HepG2 (cell line): ENCODE results near the gene TMEM270. TPM values are rescaled to one million over a fixed set of nuclear protein-coding genes. Genes with fewer than 3 reads are reported as not detected.

Experiments used
- FOSL1 ChIP-seq: sonication (generic); formaldehyde crosslinking; IDR thresholded peaks from 2 replicates; pipeline ENCODE4 v1.9.0; 2021; ENCODE audit warnings: missing genetic modification reagents, borderline replicate concordance
- HNRNPLL ChIP-seq: fragments of 200-400 bp; formaldehyde crosslinking; IDR thresholded peaks from 2 replicates; pipeline ENCODE4 v1.6.1; 2017; ENCODE audit warnings: mild to moderate bottlenecking, low read depth, low read length; ENCODE audit not compliant: poor library complexity, severe bottlenecking
- KAT7 ChIP-seq: IDR thresholded peaks from 2 replicates; pipeline ENCODE4 v1.6.1; 2018; ENCODE audit warnings: borderline replicate concordance, missing compliant biosample characterization
- NFRKB ChIP-seq: fragments of 450-650 bp; IDR thresholded peaks from 2 replicates; pipeline ENCODE4 v1.6.1; 2017
- PAX8 ChIP-seq: sonication (generic); formaldehyde crosslinking; IDR thresholded peaks from 2 replicates; pipeline ENCODE4 v1.8.0; 2022; ENCODE audit warnings: mild to moderate bottlenecking, missing genetic modification reagents, borderline replicate concordance
- SMAD9 ChIP-seq: sonication (generic); formaldehyde crosslinking; IDR thresholded peaks from 2 replicates; pipeline ENCODE4 v1.5.1; 2020; ENCODE audit warnings: mild to moderate bottlenecking, missing genetic modification reagents
- ZFX ChIP-seq: sonication (generic); formaldehyde crosslinking; IDR thresholded peaks from 2 replicates; pipeline ENCODE4 v1.4.0; 2020; ENCODE audit warnings: mild to moderate bottlenecking, low read depth, missing genetic modification reagents, moderate library complexity
- ZFY ChIP-seq: sonication (generic); formaldehyde crosslinking; IDR thresholded peaks from 2 replicates; pipeline ENCODE4 v1.4.0; 2020; ENCODE audit warnings: missing genetic modification reagents
- ZNF362 ChIP-seq: sonication (generic); formaldehyde crosslinking; IDR thresholded peaks from 2 replicates; pipeline ENCODE4 v1.4.0; 2020; ENCODE audit warnings: missing genetic modification reagents, mild to moderate bottlenecking, borderline replicate concordance
- ZNF564 ChIP-seq: sonication (generic); formaldehyde crosslinking; IDR thresholded peaks from 2 replicates; pipeline ENCODE4 v1.8.1; 2023; ENCODE audit warnings: mild to moderate bottlenecking, missing genetic modification reagents
- polyA plus RNA-seq, 8 experiments: library from polyadenylated mRNA; depleted of rRNA in 3 of 8; stranded (reverse) in 7 of 8; unstranded in 1 of 8; fragments of >200 nt; fragmentation: Illumina TruSeq in 4 of 8; extraction: Trizol in 4 of 8; gene quantifications; 2 replicates each; pipeline versions ENCODE4 v1.2.1 to v1.2.3, GENCODE V29; 2011 to 2016; ENCODE audit warnings: low read depth in 4 of 8, missing spikeins in 1 of 8, mixed read lengths in 1 of 8; ENCODE audit not compliant: insufficient read depth in 1 of 8
- total RNA-seq, 5 experiments: library from RNA; depleted of rRNA; stranded (reverse); fragments of >200 nt; fragmentation: Illumina TruSeq; extraction: Trizol; gene quantifications; 2 replicates each; pipeline ENCODE4 v1.2.3, GENCODE V29; 2016; ENCODE audit warnings: low read depth in 1 of 5
- TF ChIP-seq, protein P1 (sequence below): IDR thresholded peaks from 2 replicates; pipeline ENCODE4 v1.6.1; 2018; ENCODE audit warnings: missing genetic modification reagents
- TF ChIP-seq, protein P2 (sequence below): IDR thresholded peaks from 2 replicates; pipeline ENCODE4 v1.6.1; 2016; ENCODE audit warnings: low read depth
- TF ChIP-seq, protein P3 (sequence below), 2 experiments: sonication (generic) in 1 of 2; formaldehyde crosslinking in 1 of 2; IDR thresholded peaks; 2 replicates each; pipeline versions ENCODE4 v1.4.0 to v1.6.1; 2018 to 2020; ENCODE audit warnings: missing genetic modification reagents in 2 of 2, borderline replicate concordance in 1 of 2, low read depth in 1 of 2, mild to moderate bottlenecking in 1 of 2, missing biosample characterization in 1 of 2
- TF ChIP-seq, protein P4 (sequence below): sonication (generic); formaldehyde crosslinking; IDR thresholded peaks from 2 replicates; pipeline ENCODE4 v1.9.0; 2022; ENCODE audit warnings: low read depth, missing genetic modification reagents
- TF ChIP-seq, protein P5 (sequence below): sonication (generic); formaldehyde crosslinking; IDR thresholded peaks from 2 replicates; pipeline ENCODE4 v1.5.0; 2020; ENCODE audit warnings: mild to moderate bottlenecking, missing genetic modification reagents

The TMEM270 gene
- total and polyA plus RNA-seq, 2 of the 13 experiments (the other 11 are each of a cell fraction or from before 2014, with no cell fraction given) = not detected

DNA sequence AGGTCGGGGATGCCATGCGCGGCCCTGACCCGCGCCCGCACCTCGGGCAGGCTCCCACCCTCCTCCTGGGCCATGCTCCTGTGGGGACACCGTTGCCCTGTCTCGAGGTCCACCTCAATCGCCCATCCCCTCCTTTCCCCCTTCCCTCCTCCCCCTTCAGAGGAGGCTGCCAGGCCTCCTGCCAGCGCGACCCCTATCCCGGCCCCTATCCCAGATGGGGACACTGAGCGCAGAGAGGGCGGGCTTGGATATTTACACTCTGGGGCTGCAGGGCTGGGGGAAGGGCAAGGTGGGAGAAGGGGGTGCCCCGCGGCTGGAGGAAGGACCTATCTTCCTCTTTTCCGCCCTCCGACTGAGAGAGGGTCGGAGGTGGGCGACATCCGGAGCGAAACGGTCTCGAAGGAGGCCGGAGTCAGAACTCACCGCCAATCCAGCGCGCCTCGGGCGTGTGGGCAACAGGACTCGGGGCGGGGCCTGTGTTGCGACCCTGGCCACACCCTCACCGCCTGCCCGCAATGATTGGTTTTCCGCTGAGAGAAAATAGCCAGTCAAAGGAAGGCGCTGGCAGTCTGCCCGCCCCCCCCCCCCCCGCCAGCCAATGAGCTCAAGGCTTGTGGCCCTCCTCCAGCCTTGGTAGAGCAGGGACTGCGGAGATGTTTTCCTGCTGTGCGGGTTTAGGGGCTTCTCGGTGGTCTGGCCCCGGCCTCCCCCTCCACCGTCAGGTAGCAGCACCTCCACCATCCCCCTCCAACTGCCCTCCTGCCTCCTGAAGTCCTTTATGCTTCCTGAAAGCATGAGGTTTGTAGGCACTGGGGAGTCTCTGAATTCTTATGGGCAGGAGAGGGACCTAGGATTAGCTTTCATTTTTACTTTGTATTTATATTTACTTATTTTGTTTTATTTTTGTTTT, 18.6 kb upstream of the TMEM270 start, which contains the start of gene METTL27 (continued):
- TF ChIP-seq, protein P1, sequence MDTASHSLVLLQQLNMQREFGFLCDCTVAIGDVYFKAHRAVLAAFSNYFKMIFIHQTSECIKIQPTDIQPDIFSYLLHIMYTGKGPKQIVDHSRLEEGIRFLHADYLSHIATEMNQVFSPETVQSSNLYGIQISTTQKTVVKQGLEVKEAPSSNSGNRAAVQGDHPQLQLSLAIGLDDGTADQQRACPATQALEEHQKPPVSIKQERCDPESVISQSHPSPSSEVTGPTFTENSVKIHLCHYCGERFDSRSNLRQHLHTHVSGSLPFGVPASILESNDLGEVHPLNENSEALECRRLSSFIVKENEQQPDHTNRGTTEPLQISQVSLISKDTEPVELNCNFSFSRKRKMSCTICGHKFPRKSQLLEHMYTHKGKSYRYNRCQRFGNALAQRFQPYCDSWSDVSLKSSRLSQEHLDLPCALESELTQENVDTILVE (CRISPR knock-in tag) = no peak
- no peak for TF ChIP-seq PAX8 (CRISPR knock-in tag)
- TF ChIP-seq, protein P2, sequence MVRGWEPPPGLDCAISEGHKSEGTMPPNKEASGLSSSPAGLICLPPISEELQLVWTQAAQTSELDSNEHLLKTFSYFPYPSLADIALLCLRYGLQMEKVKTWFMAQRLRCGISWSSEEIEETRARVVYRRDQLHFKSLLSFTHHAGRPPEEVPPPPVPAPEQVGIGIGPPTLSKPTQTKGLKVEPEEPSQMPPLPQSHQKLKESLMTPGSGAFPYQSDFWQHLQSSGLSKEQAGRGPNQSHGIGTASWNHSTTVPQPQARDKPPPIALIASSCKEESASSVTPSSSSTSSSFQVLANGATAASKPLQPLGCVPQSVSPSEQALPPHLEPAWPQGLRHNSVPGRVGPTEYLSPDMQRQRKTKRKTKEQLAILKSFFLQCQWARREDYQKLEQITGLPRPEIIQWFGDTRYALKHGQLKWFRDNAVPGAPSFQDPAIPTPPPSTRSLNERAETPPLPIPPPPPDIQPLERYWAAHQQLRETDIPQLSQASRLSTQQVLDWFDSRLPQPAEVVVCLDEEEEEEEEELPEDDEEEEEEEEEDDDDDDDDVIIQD (CRISPR knock-in tag) = no peak
- TF ChIP-seq KAT7 = no peak
- TF ChIP-seq FOSL1 (CRISPR knock-in tag) = no peak
- TF ChIP-seq HNRNPLL = peak; percentile 26
- TF ChIP-seq SMAD9 (CRISPR knock-in tag) = no peak
- peak; percentile 67 for TF ChIP-seq ZFY (CRISPR knock-in tag)
- TF ChIP-seq ZFX (CRISPR knock-in tag) = peak; percentile 88
- no peak for TF ChIP-seq ZNF362 (CRISPR knock-in tag)
- TF ChIP-seq, protein P3, sequence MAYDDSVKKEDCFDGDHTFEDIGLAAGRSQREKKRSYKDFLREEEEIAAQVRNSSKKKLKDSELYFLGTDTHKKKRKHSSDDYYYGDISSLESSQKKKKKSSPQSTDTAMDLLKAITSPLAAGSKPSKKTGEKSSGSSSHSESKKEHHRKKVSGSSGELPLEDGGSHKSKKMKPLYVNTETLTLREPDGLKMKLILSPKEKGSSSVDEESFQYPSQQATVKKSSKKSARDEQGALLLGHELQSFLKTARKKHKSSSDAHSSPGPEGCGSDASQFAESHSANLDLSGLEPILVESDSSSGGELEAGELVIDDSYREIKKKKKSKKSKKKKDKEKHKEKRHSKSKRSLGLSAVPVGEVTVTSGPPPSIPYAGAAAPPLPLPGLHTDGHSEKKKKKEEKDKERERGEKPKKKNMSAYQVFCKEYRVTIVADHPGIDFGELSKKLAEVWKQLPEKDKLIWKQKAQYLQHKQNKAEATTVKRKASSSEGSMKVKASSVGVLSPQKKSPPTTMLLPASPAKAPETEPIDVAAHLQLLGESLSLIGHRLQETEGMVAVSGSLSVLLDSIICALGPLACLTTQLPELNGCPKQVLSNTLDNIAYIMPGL (CRISPR knock-in tag; IDR thresholded peaks at IDR 0.05; ENCODE audit: borderline replicate concordance in 1 of 2, low read depth in 1 of 2) = peak in 1 of 2 experiments; percentile 42; a peak in 1 of 4 replicates
- no peak for TF ChIP-seq ZNF564 (CRISPR knock-in tag)
- TF ChIP-seq, protein P4, sequence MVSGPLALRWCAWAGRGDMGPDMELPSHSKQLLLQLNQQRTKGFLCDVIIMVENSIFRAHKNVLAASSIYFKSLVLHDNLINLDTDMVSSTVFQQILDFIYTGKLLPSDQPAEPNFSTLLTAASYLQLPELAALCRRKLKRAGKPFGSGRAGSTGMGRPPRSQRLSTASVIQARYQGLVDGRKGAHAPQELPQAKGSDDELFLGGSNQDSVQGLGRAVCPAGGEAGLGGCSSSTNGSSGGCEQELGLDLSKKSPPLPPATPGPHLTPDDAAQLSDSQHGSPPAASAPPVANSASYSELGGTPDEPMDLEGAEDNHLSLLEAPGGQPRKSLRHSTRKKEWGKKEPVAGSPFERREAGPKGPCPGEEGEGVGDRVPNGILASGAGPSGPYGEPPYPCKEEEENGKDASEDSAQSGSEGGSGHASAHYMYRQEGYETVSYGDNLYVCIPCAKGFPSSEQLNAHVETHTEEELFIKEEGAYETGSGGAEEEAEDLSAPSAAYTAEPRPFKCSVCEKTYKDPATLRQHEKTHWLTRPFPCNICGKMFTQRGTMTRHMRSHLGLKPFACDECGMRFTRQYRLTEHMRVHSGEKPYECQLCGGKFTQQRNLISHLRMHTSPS (CRISPR knock-in tag) = no peak
- no peak for TF ChIP-seq NFRKB
- TF ChIP-seq, protein P5, sequence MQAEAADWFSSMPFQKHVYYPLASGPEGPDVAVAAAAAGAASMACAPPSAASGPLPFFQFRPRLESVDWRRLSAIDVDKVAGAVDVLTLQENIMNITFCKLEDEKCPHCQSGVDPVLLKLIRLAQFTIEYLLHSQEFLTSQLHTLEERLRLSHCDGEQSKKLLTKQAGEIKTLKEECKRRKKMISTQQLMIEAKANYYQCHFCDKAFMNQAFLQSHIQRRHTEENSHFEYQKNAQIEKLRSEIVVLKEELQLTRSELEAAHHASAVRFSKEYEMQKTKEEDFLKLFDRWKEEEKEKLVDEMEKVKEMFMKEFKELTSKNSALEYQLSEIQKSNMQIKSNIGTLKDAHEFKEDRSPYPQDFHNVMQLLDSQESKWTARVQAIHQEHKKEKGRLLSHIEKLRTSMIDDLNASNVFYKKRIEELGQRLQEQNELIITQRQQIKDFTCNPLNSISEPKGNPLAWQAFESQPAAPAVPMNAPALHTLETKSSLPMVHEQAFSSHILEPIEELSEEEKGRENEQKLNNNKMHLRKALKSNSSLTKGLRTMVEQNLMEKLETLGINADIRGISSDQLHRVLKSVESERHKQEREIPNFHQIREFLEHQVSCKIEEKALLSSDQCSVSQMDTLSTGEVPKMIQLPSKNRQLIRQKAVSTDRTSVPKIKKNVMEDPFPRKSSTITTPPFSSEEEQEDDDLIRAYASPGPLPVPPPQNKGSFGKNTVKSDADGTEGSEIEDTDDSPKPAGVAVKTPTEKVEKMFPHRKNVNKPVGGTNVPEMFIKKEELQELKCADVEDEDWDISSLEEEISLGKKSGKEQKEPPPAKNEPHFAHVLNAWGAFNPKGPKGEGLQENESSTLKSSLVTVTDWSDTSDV = no peak
